ENCODE data around the gene FAM47B. TPM values are rescaled to one million over a fixed set of nuclear protein-coding genes. Genes with fewer than 3 reads are reported as not detected.

FAM47B gene
- total and polyA plus RNA-seq, 2 of the 4 experiments (the other 2 are of a cell fraction), result not detected

- Histone ChIP-seq H2BK15ac (ENCODE audit: low read depth, low read length) (no peak overlapping the region), H2BK5ac (ENCODE audit: low read depth, low read length, poor library complexity, severe bottlenecking) (no peak overlapping the region), H3K4ac (ENCODE audit: low read depth, low read length) (no peak overlapping the region), H2BK20ac (ENCODE audit: low read depth, low read length) (no peak overlapping the region), H4K20me1 (ENCODE audit: insufficient read depth, low read length) (no peaks in the 10 kb centered on the region), H3K27ac (ENCODE audit: insufficient read depth, low read length) (no peak overlapping the region), H3K9ac (ENCODE audit: low read depth, low read length) (no peak overlapping the region), H3K14ac (replicated peaks; ENCODE audit: low read depth, low read length) (no peak overlapping the region), H3K4me2 (ENCODE audit: low read depth, low read length) (no peak overlapping the region), H2AK5ac (ENCODE audit: low read depth, low read length) (no peak overlapping the region), H3K27me3 (ENCODE audit: control insufficient read depth, insufficient read depth, low read length) (no peaks in the 10 kb centered on the region), H3K56ac (ENCODE audit: extremely low read depth, insufficient read depth, low read length) (no peak overlapping the region), H2AFZ (replicated peaks; ENCODE audit: low read length, poor library complexity) (no peak overlapping the region), H3K36me3 (ENCODE audit: control insufficient read depth, insufficient read depth, low read length) (no peaks in the 10 kb centered on the region), H4K5ac (ENCODE audit: low read depth, low read length) (no peak overlapping the region), H3K18ac (ENCODE audit: low read depth, low read length) (no peak overlapping the region), H3K23ac (ENCODE audit: low read depth, low read length) (no peak overlapping the region), H2BK120ac (ENCODE audit: low read depth, low read length) (no peak overlapping the region), H2AK9ac (replicated peaks; ENCODE audit: low read depth, low read length, poor library complexity) (no peak overlapping the region), H3K4me3 (ENCODE audit: insufficient read depth, low read depth, low read length) (no peak overlapping the region), H3K79me1 (ENCODE audit: low read depth in 1 of 2, low read length in 2 of 2) (no peaks in the 10 kb centered on the region), H3K9me3 (ENCODE audit: control insufficient read depth, insufficient read depth, low read length) (no peaks in the 10 kb centered on the region), H4K91ac (ENCODE audit: insufficient read depth, low read depth, low read length) (no peak overlapping the region), H3K9me1 (ENCODE audit: insufficient read depth, low read length) (no peaks in the 10 kb centered on the region), H3K4me1 (ENCODE audit: control insufficient read depth, insufficient read depth, low read length) (no peaks in the 10 kb centered on the region), H4K8ac (ENCODE audit: low read depth in 2 of 2, low read length in 2 of 2) (no peak overlapping the region)
- DNase-seq, result no peak
- ChIA-PET POLR2A (ENCODE audit: unreplicated experiment) (no interaction called here), CTCF (interaction anchor here (1.1 kb wide), 1 partner anchor 15 kb away, joined by 3 read pairs; no protein-coding TSS in a partner anchor)
- BruUV-seq (replicated peaks), result no TSS peak
- dilution Hi-C loops (cut with HindIII; ENCODE audit: low sequenced_read_pairs, unreplicated experiment), result no loop called here
- ATAC-seq (ENCODE audit: low read depth), result no peak
- intact Hi-C loops (cut with micrococcal nuclease), result no loop called here
- WGBS, 2 experiments (ENCODE audit: extremely low coverage in 2 of 2, insufficient read length in 1 of 2), result no CpG with 5 or more reads among the region's 2 CpGs
- TF ChIP-seq SMC3 (IDR thresholded peaks at IDR 0.05; ENCODE audit: low read depth, low read length) (no peak), USF2 (IDR thresholded peaks at IDR 0.05; ENCODE audit: low read depth, low read length) (no peak), CHD1 (IDR thresholded peaks at IDR 0.05; ENCODE audit: low read depth, low read length) (no peak), NFE2L2 (IDR thresholded peaks at IDR 0.05; ENCODE audit: low read depth, low read length) (no peak), MAZ (IDR thresholded peaks at IDR 0.05; ENCODE audit: borderline replicate concordance, low read depth, low read length) (no peak), MXI1 (IDR thresholded peaks at IDR 0.05; ENCODE audit: borderline replicate concordance, low read depth, low read length) (no peak), FOS (IDR thresholded peaks at IDR 0.05; ENCODE audit: low read depth, low read length) (no peak), BHLHE40 (IDR thresholded peaks at IDR 0.05; ENCODE audit: low read depth, low read length) (no peak), POLR2A (IDR thresholded peaks at IDR 0.05; ENCODE audit: low read depth, low read length) (no peak), RCOR1 (IDR thresholded peaks at IDR 0.05; ENCODE audit: insufficient replicate concordance, low read length) (no peak), ELK1 (IDR thresholded peaks at IDR 0.05; ENCODE audit: borderline replicate concordance, low read depth, low read length) (no peak), CEBPB (IDR thresholded peaks at IDR 0.05; ENCODE audit: low read depth, low read length) (no peak), MAFK (IDR thresholded peaks at IDR 0.05; ENCODE audit: low read depth, low read length) (no peak), RAD21 (IDR thresholded peaks at IDR 0.05; ENCODE audit: low read length) (no peak), RFX5 (IDR thresholded peaks at IDR 0.05; ENCODE audit: low read depth, low read length) (no peak), CTCF (conservative IDR thresholded peaks at IDR 0.05; ENCODE audit: low read depth, low read length) (no peak)
- in situ Hi-C loops (cut with MboI; ENCODE audit: low sequenced_read_pairs), result no loop called here
Measured at GRCh38 chrX:34909151-34909550, 33.4 kb upstream of the FAM47B start.

Measured in IMR-90 (cell line).